IPS-NIHi11 (cell line): ENCODE measurements around the gene NCLN.
"Not testable (repeated sequence)": the region's sequence is repeated elsewhere in the genome, so short reads cannot be mapped to it uniquely, and the experiment has no call there.

Source experiments
- DNase-seq: peaks from one replicate; pipeline ENCODE4 v3.0.0; 2012; ENCODE audit warnings: mixed read lengths, low spot score

The NCLN gene

GRCh38 chr19:3183721-3184641, 1.7 kb upstream of the NCLN start:
- DNase-seq = no peak

- no peak for DNase-seq
Measured at GRCh38 chr19:3184847-3185460, 776 bp upstream of the NCLN start.

- DNase-seq = no peak
Measured at GRCh38 chr19:3186160-3186688, 494 bp downstream of the NCLN start.

GRCh38 chr19:3186891-3187661, 1.3 kb downstream of the NCLN start:
- no peak for DNase-seq

GRCh38 chr19:3187662-3188511, 2.2 kb downstream of the NCLN start:
- no peak for DNase-seq

- no peak for DNase-seq
Measured at GRCh38 chr19:3188627-3189596, 3.2 kb downstream of the NCLN start.

GRCh38 chr19:3189702-3190469, 4.2 kb downstream of the NCLN start:
- no peak for DNase-seq

- DNase-seq = no peak
Measured at GRCh38 chr19:3190470-3190770, 4.7 kb downstream of the NCLN start.

- DNase-seq = no peak
Measured at GRCh38 chr19:3190921-3191805, 5.4 kb downstream of the NCLN start.

GRCh38 chr19:3191806-3192104, 6.0 kb downstream of the NCLN start:
- DNase-seq = not testable (repeated sequence)

GRCh38 chr19:3192228-3192635, 6.5 kb downstream of the NCLN start:
- DNase-seq = no peak

- no peak for DNase-seq
Measured at GRCh38 chr19:3192684-3193083, 7.0 kb downstream of the NCLN start.

- DNase-seq = no peak
Measured at GRCh38 chr19:3193256-3194105, 7.8 kb downstream of the NCLN start.

GRCh38 chr19:3194106-3195087, 8.7 kb downstream of the NCLN start:
- DNase-seq = no peak

GRCh38 chr19:3196064-3196932, 10.6 kb downstream of the NCLN start:
- no peak for DNase-seq

GRCh38 chr19:3196933-3197205, 11.1 kb downstream of the NCLN start:
- DNase-seq = no peak
